Kidney tubule cell (primary cell): ENCODE data around the gene KLHL29.
"Not testable (repeated sequence)": the region's sequence is repeated elsewhere in the genome, so short reads cannot be mapped to it uniquely, and the experiment has no call there.

Experiments used
- DNase-seq: peaks from one replicate; pipeline ENCODE4 v3.0.0-alpha.2; 2018; ENCODE audit warnings: low spot score

Gene KLHL29

DNA sequence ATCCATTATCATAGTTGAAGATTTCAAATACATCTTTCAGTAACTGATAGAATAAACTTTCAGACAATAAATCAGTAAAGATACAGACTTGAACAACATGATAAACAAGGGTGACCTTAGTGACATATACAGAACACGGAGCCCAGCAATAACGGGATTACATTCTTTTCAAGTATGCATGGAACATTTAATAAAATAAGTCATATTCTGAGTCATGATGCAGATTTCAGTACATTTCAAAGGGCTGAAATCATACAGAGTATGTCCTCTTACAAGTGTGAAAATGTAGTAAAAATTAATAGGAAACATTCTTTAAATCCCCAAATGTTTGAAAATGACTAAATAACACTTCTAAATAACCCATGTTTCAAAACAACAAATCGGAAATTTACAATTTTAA lies 17.2 kb upstream of the KLHL29 start:
- DNase-seq = no peak

DNA sequence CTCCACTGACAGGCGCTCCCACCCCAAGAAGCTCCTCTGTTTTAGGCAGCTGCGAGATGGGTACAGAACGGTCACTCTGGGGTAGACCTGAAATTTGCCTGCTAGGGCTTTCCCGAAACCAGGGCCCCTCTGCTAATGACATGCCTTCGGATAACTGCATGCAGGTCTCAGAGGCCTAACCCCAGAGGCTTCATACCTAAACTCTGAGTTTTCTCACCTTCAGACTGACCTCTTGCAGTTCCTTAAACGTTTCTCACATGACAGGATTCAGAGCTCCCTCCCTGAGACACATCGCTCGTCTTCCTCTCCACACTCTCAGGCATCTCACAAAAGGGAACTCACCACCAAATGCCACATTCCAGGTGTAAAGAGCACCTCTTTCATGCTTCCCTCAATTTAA lies 11.3 kb upstream of the KLHL29 start:
- peak; percentile 6 for DNase-seq

DNA sequence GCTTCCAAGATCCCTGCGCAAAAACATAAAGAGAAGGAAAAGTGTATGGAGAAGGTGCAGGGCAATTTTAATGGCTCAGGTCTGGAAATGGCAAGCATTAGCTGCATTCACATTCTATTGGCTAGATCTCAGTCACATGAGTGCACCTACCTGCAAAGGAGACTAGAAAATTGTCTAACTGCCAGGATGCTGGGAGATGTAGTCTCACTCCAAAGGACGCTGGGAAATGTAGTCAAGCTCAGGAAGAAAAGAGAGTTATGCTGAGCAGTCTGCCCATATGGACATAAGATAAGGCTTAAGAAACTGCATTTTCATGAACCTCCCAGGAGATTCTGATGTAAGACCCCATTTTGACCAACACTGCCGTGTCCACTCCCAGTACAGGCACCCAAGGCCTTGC lies 9.5 kb upstream of the KLHL29 start:
- DNase-seq = peak; percentile 24

DNA sequence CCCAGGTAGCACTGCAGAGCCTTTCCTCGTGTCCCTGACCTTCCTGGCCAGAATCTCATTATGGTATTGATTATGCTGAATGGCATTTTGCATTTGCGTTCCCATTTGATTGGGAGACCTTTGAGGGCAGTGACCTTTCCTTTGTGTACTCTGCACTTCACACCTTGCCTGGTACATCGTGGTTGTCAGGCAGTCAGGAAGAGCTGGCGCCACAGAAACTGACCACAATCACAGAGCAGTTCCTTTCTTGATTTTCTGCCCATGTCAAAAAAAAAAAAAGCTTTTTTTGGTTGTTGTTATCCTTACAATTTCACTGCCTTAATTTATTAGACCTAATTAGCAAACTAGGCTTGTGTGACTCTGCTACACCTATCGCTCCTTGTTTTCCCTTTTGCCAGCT lies 8.9 kb upstream of the KLHL29 start:
- DNase-seq = no peak

DNA sequence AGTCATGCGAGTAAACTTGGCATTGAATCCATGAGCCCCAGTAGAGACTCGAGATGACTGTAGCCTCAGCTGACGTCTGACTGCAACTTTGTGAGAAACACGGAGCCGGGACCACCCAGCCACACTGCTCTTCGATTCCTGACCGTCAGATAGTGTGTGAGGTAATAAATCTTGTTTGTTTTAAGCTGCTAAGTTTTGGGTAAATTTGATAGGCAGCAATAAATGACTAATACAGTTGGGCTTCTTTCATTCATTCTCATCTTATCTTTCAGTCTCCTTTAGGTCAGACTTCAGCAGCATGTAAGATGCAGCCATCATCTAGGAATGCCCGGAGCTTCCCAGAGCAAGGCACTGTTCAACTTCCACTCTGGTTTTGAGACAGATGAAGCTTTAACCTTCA lies 8.0 kb upstream of the KLHL29 start:
- DNase-seq = no peak

DNA sequence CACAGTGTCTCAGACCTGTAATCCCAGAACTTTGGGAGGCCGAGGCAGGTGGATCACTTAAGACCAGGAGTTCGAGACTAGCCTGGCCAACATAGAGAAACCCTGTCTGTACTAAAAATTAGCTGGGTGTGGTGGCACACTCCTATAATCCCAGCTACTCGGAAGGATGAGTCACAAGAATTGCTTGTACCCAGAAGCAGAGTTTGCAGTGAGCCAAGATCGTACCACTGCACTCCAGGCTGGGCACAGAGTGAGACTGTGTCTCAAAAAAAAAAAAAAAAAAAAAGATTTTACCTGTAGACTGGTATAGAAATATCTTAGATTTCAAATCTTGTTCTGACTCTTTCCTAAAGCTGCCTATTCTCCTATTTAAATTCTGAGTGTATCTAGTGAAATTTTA lies 7.2 kb upstream of the KLHL29 start:
- peak; percentile 33 for DNase-seq

DNA sequence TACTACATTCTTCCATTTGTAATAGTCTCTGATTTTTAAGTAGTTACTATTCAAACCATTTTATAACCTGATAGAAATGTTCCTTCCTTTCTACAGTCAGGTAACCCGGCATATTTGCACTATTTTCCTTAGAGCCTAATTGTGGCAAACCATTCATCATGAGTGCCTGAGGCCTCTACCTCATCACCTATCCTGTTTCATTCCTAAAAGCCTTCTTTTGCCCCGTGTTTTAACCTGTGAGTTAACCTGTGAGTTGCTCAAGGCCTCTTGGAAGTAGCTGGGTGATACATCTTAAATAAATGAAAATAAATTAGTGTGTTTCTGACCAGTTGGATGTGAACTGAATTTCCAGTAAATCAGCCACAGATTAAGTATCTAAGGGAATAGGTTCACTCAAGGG lies 6.5 kb upstream of the KLHL29 start:
- DNase-seq = no peak

DNA sequence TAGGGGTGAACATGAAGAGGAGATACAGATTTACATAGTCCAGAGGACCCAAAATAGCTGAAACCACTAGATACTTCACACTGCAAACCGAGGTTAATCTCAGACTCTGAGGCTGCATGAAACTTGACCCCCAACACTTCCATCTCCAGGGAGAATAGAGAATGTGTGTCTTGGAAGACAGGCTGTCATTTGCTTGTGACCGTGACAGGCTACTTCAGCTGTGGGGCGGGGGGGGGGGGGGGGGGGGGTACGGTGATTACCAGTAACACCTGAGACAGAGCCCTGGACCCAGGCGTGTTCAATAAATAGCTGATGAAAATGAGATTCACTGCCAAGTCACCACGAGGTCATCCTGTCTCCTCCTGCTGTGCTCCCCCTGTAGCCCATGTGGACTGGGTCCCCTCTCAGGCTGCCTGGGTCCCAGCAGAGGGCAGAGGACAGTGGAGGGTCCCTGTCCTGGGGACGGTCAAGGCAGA lies 5.7 kb upstream of the KLHL29 start:
- peak; percentile 52 for DNase-seq

DNA sequence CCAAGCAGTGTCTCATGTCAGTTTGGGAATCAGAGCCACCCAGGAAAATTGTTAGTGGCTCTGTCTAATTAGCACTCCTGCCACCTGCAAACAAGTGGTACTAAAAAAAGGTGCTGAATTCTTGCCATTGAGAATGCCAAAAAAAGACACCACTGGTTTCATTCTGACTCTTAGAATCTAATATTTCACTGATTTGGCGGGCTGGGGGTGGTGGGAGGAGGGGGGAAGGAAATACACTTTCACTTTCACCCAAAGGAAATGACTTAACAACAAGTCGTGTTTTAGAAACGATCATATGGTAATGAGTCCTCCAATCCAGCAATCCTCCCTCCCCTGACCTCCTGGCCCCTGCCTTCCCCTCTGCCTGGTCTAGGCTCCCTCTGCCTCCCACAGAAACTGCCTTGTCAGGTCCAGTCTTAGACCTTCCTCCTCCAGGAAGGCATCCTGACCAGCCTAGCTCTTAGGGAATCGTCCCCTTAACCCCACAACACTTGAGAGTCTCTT lies 4.4 kb upstream of the KLHL29 start:
- DNase-seq = peak; percentile 88

DNA sequence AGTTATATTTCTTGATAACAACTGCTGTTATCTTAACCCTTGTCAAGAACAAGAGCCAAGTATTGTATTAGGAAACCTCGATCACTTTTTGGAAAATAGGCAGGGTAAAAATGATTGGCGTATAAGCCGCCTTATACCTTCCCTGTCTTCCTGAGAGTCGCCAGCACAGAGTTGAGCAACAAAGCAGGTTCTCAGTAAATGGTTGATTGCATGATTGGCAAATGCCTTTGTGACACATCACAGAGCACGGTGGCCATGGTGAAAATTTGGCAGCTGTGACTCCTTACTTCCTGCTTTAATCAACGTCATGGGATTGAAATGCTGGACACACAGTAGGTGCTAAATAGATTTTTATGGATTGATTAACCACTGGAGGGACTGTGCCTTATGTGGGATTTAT lies 3.9 kb upstream of the KLHL29 start:
- peak; percentile 98 for DNase-seq

DNA sequence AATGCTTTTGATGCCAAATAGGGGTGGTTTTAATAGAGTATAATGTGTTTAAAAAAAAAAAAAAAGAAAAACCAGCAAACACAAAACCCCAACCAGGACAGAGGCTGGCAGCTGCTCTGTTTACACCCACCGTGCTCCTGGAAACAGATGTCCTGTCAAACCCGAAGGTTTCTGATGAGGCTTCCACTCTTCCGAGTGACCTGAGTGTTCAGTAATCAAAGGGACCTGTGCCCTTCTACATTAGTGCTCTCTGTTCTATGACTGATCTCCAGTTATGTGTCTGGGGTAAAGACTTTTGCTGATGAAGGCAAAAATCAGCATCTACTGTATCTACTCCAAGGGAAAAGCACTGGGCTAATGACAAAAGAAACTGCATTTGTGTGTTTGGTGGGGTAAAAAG lies 3.5 kb upstream of the KLHL29 start:
- DNase-seq = no peak

DNA sequence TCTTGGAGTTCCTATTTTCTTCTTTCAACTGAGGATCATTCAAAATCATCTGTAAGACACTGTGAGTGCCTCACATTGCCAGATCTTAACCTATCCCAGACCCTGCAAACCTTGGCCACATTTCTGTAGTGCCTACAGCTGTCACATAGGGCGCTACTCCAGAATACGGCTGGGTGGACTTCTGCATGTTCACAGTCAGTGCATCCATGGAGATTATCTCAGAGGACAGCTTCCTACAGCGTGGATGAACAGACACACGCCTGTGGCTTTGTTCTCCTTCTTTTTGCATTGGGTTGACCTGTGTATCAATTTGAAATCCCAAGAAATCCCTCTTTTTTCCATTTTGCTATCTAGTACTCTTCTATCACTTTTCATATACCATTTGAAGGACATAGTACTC lies 1.9 kb upstream of the KLHL29 start:
- DNase-seq = no peak

DNA sequence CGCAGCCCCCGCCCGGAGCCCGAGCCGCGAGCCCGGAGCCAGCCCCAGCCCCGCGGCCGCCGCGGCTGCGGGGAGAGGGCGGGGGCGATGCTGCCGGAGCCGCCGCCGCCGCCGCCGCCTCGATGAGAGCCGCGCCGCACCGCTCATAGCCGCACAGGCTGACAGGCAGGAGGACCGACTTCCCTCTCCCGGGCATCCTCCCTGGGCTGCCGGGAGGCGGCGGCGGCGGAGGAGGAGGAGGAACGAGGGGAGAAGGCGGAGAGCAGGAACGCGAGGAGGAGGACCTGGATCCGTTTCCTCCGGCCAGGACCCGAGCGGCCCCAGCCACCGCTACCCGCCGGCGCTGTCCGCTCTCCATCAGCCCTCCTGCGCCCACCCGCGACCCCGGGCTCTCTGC lies 370 bp downstream of the KLHL29 start:
- DNase-seq = peak; percentile 62

DNA sequence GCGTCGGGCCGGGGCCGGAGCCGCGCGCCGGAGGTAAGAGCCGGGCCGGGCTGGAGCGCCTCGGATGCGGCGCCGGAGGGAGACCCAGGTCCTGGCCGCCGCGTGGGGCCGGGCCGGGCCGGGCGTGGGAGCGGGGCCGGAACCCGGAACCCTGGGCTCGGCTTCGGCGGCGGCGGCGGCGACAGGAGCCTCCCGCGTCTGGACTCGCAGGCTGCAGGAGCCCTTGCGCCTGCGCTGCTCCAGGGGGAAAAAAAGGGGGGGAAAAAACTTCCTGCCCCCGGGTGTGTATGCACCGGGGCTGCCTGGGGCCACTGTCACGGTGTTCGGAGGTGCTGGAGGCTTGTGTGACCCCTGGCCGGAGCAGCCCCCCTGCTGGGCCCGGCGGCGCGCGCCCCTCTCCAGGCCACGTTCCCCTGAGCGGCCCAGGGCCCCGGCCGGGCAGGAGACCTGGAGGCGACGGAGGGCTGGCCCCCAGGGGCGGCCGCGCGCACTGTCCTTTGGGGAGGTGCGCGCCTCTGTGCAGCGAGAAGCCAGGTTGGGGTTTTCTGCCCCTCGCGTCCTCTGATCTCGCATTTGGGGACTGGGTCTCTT lies 864 bp downstream of the KLHL29 start:
- peak; percentile 52 for DNase-seq

DNA sequence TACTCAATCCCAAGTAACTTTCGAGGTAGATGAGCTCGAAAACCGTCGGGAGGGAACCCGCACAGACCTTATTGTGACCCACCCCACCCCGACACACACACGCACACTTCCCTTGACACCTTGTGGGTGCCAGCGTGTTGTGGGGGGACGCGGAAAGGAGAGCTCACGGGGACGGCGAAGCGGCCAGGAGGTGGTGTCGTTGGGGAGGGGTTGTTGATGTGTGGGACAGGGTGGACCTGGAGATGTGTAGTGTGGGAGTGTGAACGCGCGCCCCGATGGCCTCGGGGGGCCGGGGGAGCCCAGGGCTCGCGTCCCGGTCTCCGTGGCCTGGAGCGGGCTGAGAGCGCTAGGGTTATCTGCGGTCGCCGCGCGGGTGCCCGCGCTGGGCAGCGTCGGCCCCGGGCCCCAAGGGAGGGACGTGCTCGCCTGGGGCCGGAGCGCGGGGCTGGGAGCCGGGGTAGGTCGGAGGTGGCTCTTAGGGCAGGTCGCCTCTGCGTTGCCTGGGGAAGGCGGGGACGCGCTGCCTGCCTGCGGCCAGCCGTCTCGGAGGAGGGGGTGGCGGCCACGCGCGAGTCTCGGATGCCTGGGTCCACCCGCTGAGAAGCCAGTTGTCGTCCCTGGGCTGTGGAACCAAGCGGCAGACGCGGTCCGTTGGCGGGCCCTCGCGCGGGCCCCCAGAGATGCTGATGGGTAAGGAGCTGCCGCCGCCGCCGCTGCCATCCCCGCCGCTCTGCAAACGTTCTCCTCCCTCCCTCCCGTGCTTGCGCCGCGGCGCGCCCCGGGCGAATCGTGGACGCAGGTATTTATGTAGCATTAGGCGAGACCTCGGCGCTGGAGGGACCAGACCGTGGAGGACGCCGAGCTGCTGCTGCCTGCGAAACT lies 1.6 kb downstream of the KLHL29 start:
- peak; percentile 51 for DNase-seq

DNA sequence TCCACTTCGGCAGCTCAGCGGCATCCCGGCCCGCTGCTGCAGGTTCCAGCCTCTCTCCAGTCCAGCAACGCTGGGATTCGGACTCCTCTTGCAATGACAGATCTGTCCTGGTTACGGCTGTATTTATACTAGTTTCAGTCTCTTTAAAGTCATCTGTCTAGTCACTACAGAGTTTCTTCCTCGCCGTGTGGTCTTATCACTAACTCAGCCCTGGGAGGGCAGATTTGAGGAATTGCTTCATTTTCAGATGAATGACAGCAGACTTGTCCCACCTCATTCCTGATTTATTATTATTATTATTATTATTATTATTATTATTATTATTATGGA lies 2.2 kb downstream of the KLHL29 start:
- DNase-seq = no peak

DNA sequence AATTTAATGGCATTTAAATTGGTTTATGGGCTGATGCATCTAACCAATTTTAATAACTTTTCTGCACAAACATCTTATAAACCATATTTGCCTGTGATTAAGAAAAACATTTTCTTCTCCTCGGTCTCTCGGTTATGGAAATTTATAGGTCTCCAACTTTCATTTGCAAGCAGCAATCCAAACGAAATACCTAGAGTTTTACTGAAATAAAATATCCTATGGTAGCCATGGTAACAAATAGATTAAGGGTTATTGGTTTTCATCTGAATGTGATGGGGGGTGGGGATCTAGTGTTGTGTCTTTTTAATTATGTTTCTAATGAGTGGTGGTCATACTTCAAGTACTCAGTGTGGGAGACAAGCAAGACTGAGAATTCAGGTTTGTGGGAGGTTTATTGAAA lies 2.9 kb downstream of the KLHL29 start:
- DNase-seq = no peak

DNA sequence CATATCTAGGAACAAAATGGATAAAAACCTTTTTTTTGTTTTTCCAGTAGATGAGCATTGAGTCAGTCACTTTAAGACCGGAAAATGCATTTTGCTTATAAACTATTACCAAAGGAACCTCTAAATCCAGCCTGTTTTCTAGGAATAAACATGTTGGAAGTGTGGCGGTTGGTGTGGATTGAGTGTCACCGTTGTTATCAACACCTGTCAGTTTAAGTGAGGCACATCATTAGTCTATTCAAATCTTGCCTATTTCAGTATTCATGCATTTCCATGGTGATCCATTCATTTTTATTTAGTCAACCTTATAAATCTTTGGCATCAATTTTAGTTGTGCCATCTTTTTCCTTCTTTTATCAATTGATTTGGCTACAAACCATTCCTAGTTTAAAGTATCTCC lies 3.3 kb downstream of the KLHL29 start:
- DNase-seq = no peak

DNA sequence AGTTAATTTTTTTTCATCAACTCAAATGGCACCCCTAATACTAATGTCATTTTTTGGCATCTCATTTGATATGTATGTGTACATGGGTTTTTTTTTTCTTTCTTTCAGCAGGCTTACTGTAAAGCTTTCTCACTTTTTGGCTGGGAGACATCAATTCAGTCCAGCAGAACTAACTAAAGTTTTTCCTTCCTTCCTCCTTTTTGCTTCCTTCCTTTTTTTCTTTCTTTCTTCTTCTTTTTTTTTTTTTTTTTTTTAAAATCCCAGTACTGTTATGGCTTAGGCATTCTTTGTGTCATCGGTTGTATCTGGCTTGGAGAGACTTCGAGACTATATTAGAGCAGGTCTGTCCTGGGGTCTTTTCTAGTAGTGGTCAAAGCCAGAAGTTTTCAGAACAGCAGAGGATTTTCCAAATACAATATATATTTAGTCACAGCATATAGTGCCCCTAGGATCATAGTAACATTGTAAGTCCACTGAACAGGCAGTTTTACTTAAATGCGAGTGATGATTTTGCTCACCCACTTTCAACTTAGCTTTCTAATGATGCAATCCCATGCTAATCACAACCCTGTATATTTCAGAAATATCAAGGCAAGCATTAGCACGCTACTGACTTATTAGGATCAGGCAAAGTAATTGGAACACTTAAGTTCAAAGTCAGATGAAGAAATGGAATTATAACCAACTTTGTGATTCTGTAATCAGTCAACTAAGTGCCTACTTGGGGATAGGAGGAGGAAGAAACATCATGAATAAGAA lies 4.0 kb downstream of the KLHL29 start:
- DNase-seq = no peak

DNA sequence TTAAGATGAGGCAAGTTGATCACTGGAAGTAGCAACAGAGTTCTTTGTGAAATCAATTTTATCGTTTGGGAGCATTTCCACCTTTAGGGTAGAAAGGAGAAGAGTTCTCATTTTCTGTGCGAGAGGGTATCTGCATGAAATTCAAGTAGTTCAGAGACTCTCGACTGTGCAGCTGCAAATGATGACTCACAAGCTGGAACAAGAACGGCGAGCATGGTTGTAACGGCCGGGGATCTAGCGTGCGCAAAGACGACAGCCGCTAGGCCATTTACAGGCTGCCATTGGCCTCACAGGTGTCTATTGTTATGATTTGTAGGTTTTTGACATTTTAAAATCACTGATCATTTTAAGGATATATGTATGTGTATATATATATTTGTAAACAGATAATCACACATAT lies 5.2 kb downstream of the KLHL29 start:
- no peak for DNase-seq

DNA sequence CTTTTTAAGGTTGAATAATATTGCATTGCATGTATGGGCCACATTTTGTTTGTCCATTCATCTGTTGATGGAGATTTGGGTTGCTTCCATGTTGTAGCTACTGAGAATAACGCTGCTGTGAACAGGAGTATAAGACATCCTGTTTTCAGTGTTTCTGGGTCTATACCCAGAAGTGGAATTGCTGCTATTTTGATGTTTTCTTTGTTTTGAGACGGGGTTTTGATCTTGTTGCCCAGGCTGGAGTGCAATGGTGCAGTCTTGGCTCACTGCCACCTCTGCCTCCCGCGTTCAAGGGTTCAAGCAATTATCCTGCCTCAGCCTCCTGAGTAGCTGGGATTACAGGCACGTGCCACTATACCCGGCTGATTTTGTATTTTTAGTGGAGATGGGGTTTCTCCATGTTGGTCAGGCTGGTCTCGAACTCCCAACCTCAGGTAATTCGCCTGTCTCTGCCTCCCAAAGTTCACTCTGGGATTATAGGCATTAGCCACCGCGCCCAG lies 6.3 kb downstream of the KLHL29 start:
- DNase-seq = not testable (repeated sequence)

DNA sequence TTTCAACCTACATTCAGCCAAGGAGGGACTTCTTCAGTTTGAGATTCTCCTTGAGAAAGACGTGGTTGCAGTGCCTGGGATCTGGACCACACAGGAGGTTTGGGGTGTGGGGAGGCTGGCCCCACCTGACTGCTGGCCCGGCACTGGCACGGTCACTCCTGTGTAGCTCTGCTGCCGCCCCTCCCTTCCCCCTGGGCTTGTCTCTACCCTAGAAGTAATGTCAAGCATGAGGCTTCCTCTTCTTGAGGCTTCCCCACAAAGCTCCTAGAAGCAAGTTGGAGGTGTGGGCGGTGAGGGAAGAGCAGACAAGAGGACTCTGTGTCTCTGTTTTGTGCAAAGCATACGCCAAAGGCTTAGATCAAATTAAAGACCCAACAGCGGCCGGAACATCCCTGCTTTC lies 8.7 kb downstream of the KLHL29 start:
- no peak for DNase-seq

DNA sequence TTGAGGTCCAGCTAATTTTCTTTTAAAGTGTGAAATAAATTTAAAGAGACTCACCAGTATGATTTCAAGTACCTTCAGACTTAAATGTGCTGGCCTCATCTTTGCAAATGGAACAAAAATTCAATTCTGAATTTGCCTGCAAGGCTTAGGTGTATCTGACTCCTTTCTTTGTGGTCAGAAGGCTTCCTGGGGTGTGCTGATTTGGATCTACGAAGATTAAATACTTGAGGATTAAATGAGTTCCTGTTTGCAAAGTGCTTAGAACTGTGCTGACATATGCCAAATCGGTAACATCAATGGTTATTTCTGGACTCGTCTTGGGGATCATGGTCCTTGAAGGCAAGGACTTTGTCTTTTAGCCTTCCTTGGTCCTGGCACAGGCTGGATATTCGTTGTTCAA lies 9.7 kb downstream of the KLHL29 start:
- DNase-seq = no peak
